Hepatocyte (in vitro differentiated cells): ENCODE measurements around the gene LAMA3.

Experiments
- EZH2 ChIP-seq: fragments of 200-600 bp; sonication (generic); IDR thresholded peaks from 2 replicates; pipeline ENCODE4 v1.6.1; 2016; ENCODE audit warnings: antibody characterized with exemption, mild to moderate bottlenecking, borderline replicate concordance
- EZH2phosphoT487 ChIP-seq: fragments of 200-600 bp; sonication (generic); IDR thresholded peaks from one replicate; pipeline ENCODE4 v1.6.1; 2018; ENCODE audit warnings: antibody characterized with exemption, mild to moderate bottlenecking, low read depth, moderate library complexity; ENCODE audit not compliant: unreplicated experiment, severe bottlenecking
- TF ChIP-seq, protein P1 (sequence below): fragments of 200-600 bp; sonication (generic); IDR thresholded peaks from 2 replicates; pipeline ENCODE4 v1.5.1; 2016; ENCODE audit warnings: antibody characterized with exemption, mild to moderate bottlenecking; ENCODE audit not compliant: poor library complexity

- TF ChIP-seq EZH2 (no peak), EZH2phosphoT487 (no peak)
- TF ChIP-seq, protein P1, sequence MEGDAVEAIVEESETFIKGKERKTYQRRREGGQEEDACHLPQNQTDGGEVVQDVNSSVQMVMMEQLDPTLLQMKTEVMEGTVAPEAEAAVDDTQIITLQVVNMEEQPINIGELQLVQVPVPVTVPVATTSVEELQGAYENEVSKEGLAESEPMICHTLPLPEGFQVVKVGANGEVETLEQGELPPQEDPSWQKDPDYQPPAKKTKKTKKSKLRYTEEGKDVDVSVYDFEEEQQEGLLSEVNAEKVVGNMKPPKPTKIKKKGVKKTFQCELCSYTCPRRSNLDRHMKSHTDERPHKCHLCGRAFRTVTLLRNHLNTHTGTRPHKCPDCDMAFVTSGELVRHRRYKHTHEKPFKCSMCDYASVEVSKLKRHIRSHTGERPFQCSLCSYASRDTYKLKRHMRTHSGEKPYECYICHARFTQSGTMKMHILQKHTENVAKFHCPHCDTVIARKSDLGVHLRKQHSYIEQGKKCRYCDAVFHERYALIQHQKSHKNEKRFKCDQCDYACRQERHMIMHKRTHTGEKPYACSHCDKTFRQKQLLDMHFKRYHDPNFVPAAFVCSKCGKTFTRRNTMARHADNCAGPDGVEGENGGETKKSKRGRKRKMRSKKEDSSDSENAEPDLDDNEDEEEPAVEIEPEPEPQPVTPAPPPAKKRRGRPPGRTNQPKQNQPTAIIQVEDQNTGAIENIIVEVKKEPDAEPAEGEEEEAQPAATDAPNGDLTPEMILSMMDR = no peak
Measured at GRCh38 chr18:23828426-23828825, 139.2 kb downstream of the LAMA3 start.
